A673 (cell line): ENCODE measurements around the gene CD180. TPM values are rescaled to one million over a fixed set of nuclear protein-coding genes. Genes with fewer than 3 reads are reported as not detected.

Source experiments
- BruUV-seq: library from RNA; stranded (reverse); fragments of 400-500 nt; replicated peaks from 2 replicates; lab custom pipeline; 2021; lab: Mats Ljungman, UMichigan
- CTCF ChIA-PET: fragments of 300-600 bp; sonication (Branson Sonifier 250); formaldehyde crosslinking; loops from one replicate; lab custom pipeline; 2022; ENCODE audit warnings: antibody characterized with exemption; lab: Charles Lee
- POLR2A ChIA-PET: fragments of 300-600 bp; sonication (Branson Sonifier 250); formaldehyde crosslinking; loops from one replicate; lab custom pipeline; 2022; ENCODE audit warnings: antibody characterized with exemption; ENCODE audit not compliant: low non-redundant PET; lab: Charles Lee
- DNase-seq: peaks from one replicate; pipeline ENCODE4 v3.0.0-alpha.2; 2015; ENCODE audit warnings: low spot score
- H3K27ac ChIP-seq: fragments of 200-600 bp; sonication (generic); 2 replicates; pipeline ENCODE4 v1.5.1; 2016; ENCODE audit warnings: mixed run types, low read depth, mild to moderate bottlenecking, mixed read lengths, antibody characterized with exemption, low read length; ENCODE audit not compliant: poor library complexity, severe bottlenecking
- H3K27me3 ChIP-seq: fragments of 200-600 bp; sonication (generic); replicated peaks from 2 replicates; pipeline ENCODE4 v1.6.1; 2017; ENCODE audit warnings: mixed run types, low read depth, mild to moderate bottlenecking, mixed read lengths, antibody characterized with exemption, low read length; ENCODE audit not compliant: insufficient read depth, poor library complexity
- H3K36me3 ChIP-seq: fragments of 200-600 bp; sonication (generic); 2 replicates; pipeline ENCODE4 v1.6.1; 2016; ENCODE audit warnings: mixed run types, mild to moderate bottlenecking, mixed read lengths, antibody characterized with exemption, low read length; ENCODE audit not compliant: insufficient read depth, poor library complexity, severe bottlenecking
- H3K4me1 ChIP-seq: fragments of 200-600 bp; sonication (generic); 2 replicates; pipeline ENCODE4 v1.6.1; 2017; ENCODE audit warnings: mixed run types, mild to moderate bottlenecking, mixed read lengths, antibody characterized with exemption, low read length; ENCODE audit not compliant: insufficient read depth, poor library complexity, severe bottlenecking
- H3K4me3 ChIP-seq: fragments of 200-600 bp; sonication (generic); 2 replicates; pipeline ENCODE4 v1.5.1; 2016; ENCODE audit warnings: low read depth, mixed run types, mild to moderate bottlenecking, mixed read lengths, low read length; ENCODE audit not compliant: poor library complexity, severe bottlenecking
- H3K9me3 ChIP-seq: fragments of 200-600 bp; sonication (generic); 2 replicates; pipeline ENCODE4 v1.6.1; 2016; ENCODE audit warnings: mixed run types, low read depth, mild to moderate bottlenecking, mixed read lengths, antibody characterized with exemption, low read length; ENCODE audit not compliant: poor library complexity, severe bottlenecking
- EZH2 ChIP-seq: fragments of 200-600 bp; sonication (generic); IDR thresholded peaks from 2 replicates; pipeline ENCODE4 v1.6.1; 2017; ENCODE audit warnings: borderline replicate concordance, low read depth, mild to moderate bottlenecking, mixed read lengths, antibody characterized with exemption, low read length; ENCODE audit not compliant: poor library complexity, severe bottlenecking
- intact Hi-C: fragments of 100-400 bp; cut with micrococcal nuclease; formaldehyde crosslinking; loops from one replicate; pipeline ENCODE4 v1.10.0; 2022; ENCODE audit not compliant: unreplicated experiment
- total RNA-seq: library from RNA; stranded (reverse); gene quantifications from 2 replicates; pipeline ENCODE4 v1.2.3, GENCODE V29; 2021
- TF ChIP-seq, protein P1 (sequence below): fragments of 300-800, 200-600 bp; sonication (generic); conservative IDR thresholded peaks from 2 replicates; pipeline ENCODE4 v1.5.1; 2017; ENCODE audit warnings: low read depth, mild to moderate bottlenecking, antibody characterized with exemption, low read length, moderate library complexity, mixed read lengths

CD180 gene
- total RNA-seq, 1 experiment from 2014 or later: not detected

DNA sequence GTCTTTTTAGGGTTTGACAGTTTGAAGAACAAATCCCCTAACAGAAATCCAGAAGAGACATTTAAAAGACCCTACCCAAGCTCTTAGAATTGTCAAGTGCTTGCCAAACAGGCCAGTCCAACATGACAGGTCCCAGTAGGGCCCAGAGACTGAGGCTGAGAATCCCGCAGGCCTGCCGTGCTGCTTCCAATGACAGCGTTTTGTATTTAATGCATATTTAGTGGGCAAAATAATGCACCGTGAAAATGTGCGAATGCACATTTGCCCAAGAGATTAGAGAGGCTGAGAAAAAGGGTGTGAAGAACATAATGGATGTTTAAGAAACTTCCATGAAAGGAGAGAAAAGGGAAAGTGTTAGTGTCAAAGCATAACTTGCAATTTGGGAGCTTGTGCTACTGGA is 57.6 kb downstream of the CD180 start:
- no peak for TF ChIP-seq EZH2
- TF ChIP-seq, protein P1, sequence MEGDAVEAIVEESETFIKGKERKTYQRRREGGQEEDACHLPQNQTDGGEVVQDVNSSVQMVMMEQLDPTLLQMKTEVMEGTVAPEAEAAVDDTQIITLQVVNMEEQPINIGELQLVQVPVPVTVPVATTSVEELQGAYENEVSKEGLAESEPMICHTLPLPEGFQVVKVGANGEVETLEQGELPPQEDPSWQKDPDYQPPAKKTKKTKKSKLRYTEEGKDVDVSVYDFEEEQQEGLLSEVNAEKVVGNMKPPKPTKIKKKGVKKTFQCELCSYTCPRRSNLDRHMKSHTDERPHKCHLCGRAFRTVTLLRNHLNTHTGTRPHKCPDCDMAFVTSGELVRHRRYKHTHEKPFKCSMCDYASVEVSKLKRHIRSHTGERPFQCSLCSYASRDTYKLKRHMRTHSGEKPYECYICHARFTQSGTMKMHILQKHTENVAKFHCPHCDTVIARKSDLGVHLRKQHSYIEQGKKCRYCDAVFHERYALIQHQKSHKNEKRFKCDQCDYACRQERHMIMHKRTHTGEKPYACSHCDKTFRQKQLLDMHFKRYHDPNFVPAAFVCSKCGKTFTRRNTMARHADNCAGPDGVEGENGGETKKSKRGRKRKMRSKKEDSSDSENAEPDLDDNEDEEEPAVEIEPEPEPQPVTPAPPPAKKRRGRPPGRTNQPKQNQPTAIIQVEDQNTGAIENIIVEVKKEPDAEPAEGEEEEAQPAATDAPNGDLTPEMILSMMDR: no peak
- no peaks in the 10 kb centered on the region for H3K27me3 ChIP-seq
- no peaks in the 10 kb centered on the region for H3K9me3 ChIP-seq
- peaks cover 3% of the 10 kb centered on the region for H3K4me1 ChIP-seq
- peak; percentile 35 for DNase-seq
- ChIA-PET CTCF (no interaction called here), POLR2A (no interaction called here)
- H3K27ac ChIP-seq: no peak overlapping the region
- H3K36me3 ChIP-seq: no peaks in the 10 kb centered on the region
- no peak overlapping the region for H3K4me3 ChIP-seq
- intact Hi-C loops: no loop called here
- no TSS peak for BruUV-seq

DNA sequence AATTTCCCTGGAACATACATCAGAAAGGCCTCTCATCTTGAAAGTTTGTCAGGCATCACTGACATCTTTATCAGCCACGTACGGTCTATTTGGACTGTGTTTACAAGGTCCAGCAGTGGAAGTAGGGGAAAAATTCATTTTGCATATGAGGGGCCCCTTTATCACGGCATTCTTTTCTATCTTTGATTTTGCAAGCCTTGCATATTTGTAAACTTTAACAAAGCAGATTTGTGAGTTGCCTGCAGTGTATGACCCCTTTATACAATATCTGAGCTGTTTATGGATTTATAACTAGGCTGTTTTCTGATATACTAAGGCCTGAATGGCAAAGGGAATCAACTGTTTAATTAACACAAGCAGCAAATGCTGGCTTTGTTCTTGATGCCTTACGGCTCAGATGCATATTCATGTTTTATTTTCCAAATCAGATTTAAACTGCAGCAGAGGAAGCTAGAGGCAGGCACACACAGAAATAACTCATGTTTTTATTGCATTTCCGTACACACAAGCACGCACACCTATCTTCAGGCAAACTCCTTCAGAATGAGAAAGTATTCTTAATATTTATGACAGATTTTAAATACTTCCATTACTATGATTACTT is 61.1 kb downstream of the CD180 start:
- H3K4me3 ChIP-seq: no peak overlapping the region
- intact Hi-C loops: no loop called here
- CTCF ChIA-PET: no interaction called here
- POLR2A ChIA-PET: interaction anchor here (0.6 kb wide), 1 partner anchor 910 kb away, joined by 5 read pairs; no protein-coding TSS in a partner anchor
- TF ChIP-seq EZH2: no peak
- TF ChIP-seq, protein P1: no peak
- H3K27me3 ChIP-seq: no peaks in the 10 kb centered on the region
- DNase-seq: no peak
- no peaks in the 10 kb centered on the region for H3K36me3 ChIP-seq
- H3K27ac ChIP-seq: no peak overlapping the region
- no peaks in the 10 kb centered on the region for H3K9me3 ChIP-seq
- BruUV-seq: no TSS peak
- H3K4me1 ChIP-seq: peaks cover 3% of the 10 kb centered on the region

- Histone ChIP-seq H3K4me1 (peaks cover under 1% of the 10 kb centered on the region), H3K27ac (no peak overlapping the region), H3K4me3 (no peak overlapping the region), H3K27me3 (no peaks in the 10 kb centered on the region), H3K9me3 (no peaks in the 10 kb centered on the region), H3K36me3 (no peaks in the 10 kb centered on the region)
- POLR2A ChIA-PET: no interaction called here
- no TSS peak for BruUV-seq
- DNase-seq: no peak
- TF ChIP-seq, protein P1: no peak
- no peak for TF ChIP-seq EZH2
- intact Hi-C loops: no loop called here
- CTCF ChIA-PET: no interaction called here
Observed at GRCh38 chr5:67133776-67134175, 62.8 kb downstream of the CD180 start.
